ENCODE data around the gene TXNDC16.

GRCh38 chr14:52552063-52552988, at the start of gene TXNDC16, which contains the start of gene GPR137C:
- TF ChIP-seq ZNF232 (CRISPR knock-in tag; IDR thresholded peaks at IDR 0.05): peak; percentile 78; the same call in 1 of the 2 replicates
- no peak for TF ChIP-seq SMAD4 (CRISPR knock-in tag; IDR thresholded peaks at IDR 0.05)
- no peak for TF ChIP-seq CTCF (IDR thresholded peaks at IDR 0.05)
- TF ChIP-seq FOXK1 (CRISPR knock-in tag; IDR thresholded peaks at IDR 0.05): no peak; the same call in 1 of the 2 replicates
- no peak for TF ChIP-seq ELF4 (CRISPR knock-in tag; IDR thresholded peaks at IDR 0.05; ENCODE audit: low read depth)
